K562 (cell line): ENCODE results near the gene SH3TC1. TPM values are rescaled to one million over a fixed set of nuclear protein-coding genes. Genes with fewer than 3 reads are reported as not detected.
A peak's percentile ranks its signal among the peaks of the same experiment; 100 is the strongest.

Experiments used
- HSF4 ChIP-seq: fragments of 250-450 bp; sonication (Bioruptor Pico); IDR thresholded peaks from 2 replicates; pipeline ENCODE4 v2.1.2; 2022; ENCODE audit warnings: mild to moderate bottlenecking, moderate library complexity, borderline replicate concordance
- JUND ChIP-seq, 2 experiments: IDR thresholded peaks; 2 replicates in 1 of 2; 3 replicates in 1 of 2; pipeline ENCODE4 v1.6.1; 2011; ENCODE audit warnings: borderline replicate concordance in 2 of 2, low read depth in 2 of 2, low read length in 2 of 2, improper control_type of control experiment in 1 of 2, missing biosample characterization in 1 of 2, missing genetic modification characterization in 1 of 2, missing genetic modification reagents in 1 of 2
- KAT7 ChIP-seq: sonication (generic); formaldehyde crosslinking; IDR thresholded peaks from 2 replicates; pipeline ENCODE4 v1.8.0; 2022; ENCODE audit warnings: missing genetic modification reagents, mild to moderate bottlenecking, borderline replicate concordance
- KLF16 ChIP-seq: IDR thresholded peaks from 2 replicates; pipeline ENCODE4 v1.6.1; 2016; ENCODE audit warnings: antibody characterized with exemption
- NCOA2 ChIP-seq, 2 experiments: fragments of 450-650 bp; IDR thresholded peaks; 2 replicates each; pipeline ENCODE4 v1.6.1; 2018; ENCODE audit warnings: mild to moderate bottlenecking in 2 of 2, moderate library complexity in 1 of 2; ENCODE audit not compliant: partially characterized antibody in 2 of 2
- RBM25 ChIP-seq: fragments of 200-400 bp; formaldehyde crosslinking; IDR thresholded peaks from 2 replicates; pipeline ENCODE4 v1.6.1; 2018; ENCODE audit warnings: low read length, low read depth, moderate library complexity; ENCODE audit not compliant: severe bottlenecking
- SMAD4 ChIP-seq: fragments of 250-450 bp; sonication (Bioruptor Pico); conservative IDR thresholded peaks from 2 replicates; pipeline ENCODE4 v1.8.0; 2021; ENCODE audit warnings: inconsistent platforms, mild to moderate bottlenecking, moderate library complexity
- YY1 ChIP-seq, 3 experiments: IDR thresholded peaks; 2 replicates each; pipeline ENCODE4 v1.6.1; 2011; ENCODE audit warnings: low read length in 2 of 3, mild to moderate bottlenecking in 2 of 3, moderate library complexity in 2 of 3, borderline replicate concordance in 1 of 3, control low read depth in 1 of 3, low read depth in 1 of 3; ENCODE audit not compliant: insufficient read depth in 3 of 3, insufficient replicate concordance in 2 of 3, control insufficient read depth in 1 of 3, insufficient read length in 1 of 3; ENCODE audit errors: extremely low read depth in 1 of 3
- ZBTB7A ChIP-seq: IDR thresholded peaks from 2 replicates; pipeline ENCODE4 v1.6.1; 2011; ENCODE audit warnings: low read depth, mild to moderate bottlenecking, low read length, moderate library complexity, borderline replicate concordance; ENCODE audit not compliant: control insufficient read depth
- ZNF695 ChIP-seq: fragments of 450-650 bp; formaldehyde crosslinking; IDR thresholded peaks from 2 replicates; pipeline ENCODE4 v1.4.0; 2020; ENCODE audit warnings: mild to moderate bottlenecking, moderate library complexity
- ZNF707 ChIP-seq: fragments of 250-450 bp; sonication (Bioruptor Pico); conservative IDR thresholded peaks from 2 replicates; pipeline ENCODE4 v1.8.0; 2022; ENCODE audit warnings: inconsistent platforms, mild to moderate bottlenecking, moderate library complexity
- polyA plus RNA-seq, 8 experiments: library from polyadenylated mRNA; depleted of rRNA in 4 of 8; stranded (reverse) in 5 of 8; unstranded in 3 of 8; fragments of >200 nt; fragmentation: Nextera tagmentation in 2 of 8; fragmentation: Illumina TruSeq in 1 of 8; extraction: Ambion mirVana in 2 of 8; extraction: Trizol in 1 of 8; gene quantifications; 2 replicates each; pipeline versions ENCODE4 v1.2.1 to v1.2.3, GENCODE V29; 2011 to 2014; ENCODE audit warnings: inconsistent platforms in 1 of 8, missing spikeins in 1 of 8
- total RNA-seq, 7 experiments: library from RNA; depleted of rRNA in 6 of 7; stranded (reverse); fragments of >200 nt in 6 of 7; fragmentation: Illumina TruSeq in 2 of 7; extraction: Trizol in 2 of 7; gene quantifications; 2 replicates each; pipeline versions ENCODE4 v1.2.1 to v1.2.3, GENCODE V29; 2011 to 2021; ENCODE audit warnings: low replicate concordance in 1 of 7
- TF ChIP-seq, protein P1 (sequence below), 2 experiments: fragments of 450-650 bp in 1 of 2; sonication (generic) in 1 of 2; formaldehyde crosslinking in 1 of 2; IDR thresholded peaks; 2 replicates each; pipeline versions ENCODE4 v1.7.1 to v1.9.0; 2016 to 2022; ENCODE audit warnings: inconsistent platforms in 1 of 2, mild to moderate bottlenecking in 1 of 2, missing genetic modification reagents in 1 of 2
- TF ChIP-seq, protein P2 (sequence below): sonication (generic); formaldehyde crosslinking; IDR thresholded peaks from 2 replicates; pipeline ENCODE4 v1.8.1; 2023; ENCODE audit warnings: mild to moderate bottlenecking, missing genetic modification reagents

SH3TC1 gene
- total and polyA plus RNA-seq, 9 of the 15 experiments (the other 6 are each of a cell fraction or from before 2014, with no cell fraction given) = 0.04 to 2.1 (median 0.48) TPM; not detected in 1

DNA sequence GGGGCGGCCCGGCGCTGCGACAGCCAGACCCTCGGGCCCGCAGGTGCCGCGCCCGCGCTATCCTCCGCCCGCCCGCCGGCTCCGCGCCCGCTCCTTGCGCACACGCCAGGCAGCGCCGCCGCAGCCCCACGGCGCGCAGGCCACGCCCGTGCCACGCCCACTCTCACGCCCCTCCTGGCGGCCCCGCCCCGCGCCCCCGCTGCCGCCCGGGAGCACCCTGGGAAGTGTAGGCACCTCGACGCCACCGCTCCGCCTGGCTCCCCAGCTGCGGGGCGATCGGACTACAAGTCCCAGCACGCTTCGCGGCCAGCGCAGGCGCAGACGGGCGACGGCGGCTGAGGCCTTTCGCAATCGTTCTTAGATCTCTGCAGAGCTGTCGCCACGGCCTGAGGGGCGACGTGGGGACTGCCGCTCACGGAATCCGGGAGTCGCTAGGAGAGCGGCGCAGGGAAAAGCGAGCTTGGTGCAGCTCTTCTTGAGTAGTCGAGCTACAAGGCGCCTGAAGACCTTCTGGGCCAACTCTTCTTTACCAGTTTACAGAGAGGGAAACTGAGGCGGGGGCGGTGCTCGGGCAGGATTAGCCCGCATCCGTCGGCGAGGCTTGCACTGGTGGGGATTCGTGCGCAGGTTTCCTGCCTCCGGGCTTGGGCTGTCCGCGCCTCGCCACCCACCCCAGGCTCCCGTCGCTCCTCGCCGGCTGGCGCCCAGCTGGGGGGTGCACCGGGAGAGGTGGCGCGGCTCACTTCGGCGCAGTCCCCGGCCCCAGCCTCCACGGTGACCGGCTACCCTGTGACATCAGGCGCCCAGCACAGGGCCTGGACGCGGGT, 40.2 kb upstream of the SH3TC1 start, which contains the start of gene ABLIM2 (continued):
- TF ChIP-seq, protein P1, sequence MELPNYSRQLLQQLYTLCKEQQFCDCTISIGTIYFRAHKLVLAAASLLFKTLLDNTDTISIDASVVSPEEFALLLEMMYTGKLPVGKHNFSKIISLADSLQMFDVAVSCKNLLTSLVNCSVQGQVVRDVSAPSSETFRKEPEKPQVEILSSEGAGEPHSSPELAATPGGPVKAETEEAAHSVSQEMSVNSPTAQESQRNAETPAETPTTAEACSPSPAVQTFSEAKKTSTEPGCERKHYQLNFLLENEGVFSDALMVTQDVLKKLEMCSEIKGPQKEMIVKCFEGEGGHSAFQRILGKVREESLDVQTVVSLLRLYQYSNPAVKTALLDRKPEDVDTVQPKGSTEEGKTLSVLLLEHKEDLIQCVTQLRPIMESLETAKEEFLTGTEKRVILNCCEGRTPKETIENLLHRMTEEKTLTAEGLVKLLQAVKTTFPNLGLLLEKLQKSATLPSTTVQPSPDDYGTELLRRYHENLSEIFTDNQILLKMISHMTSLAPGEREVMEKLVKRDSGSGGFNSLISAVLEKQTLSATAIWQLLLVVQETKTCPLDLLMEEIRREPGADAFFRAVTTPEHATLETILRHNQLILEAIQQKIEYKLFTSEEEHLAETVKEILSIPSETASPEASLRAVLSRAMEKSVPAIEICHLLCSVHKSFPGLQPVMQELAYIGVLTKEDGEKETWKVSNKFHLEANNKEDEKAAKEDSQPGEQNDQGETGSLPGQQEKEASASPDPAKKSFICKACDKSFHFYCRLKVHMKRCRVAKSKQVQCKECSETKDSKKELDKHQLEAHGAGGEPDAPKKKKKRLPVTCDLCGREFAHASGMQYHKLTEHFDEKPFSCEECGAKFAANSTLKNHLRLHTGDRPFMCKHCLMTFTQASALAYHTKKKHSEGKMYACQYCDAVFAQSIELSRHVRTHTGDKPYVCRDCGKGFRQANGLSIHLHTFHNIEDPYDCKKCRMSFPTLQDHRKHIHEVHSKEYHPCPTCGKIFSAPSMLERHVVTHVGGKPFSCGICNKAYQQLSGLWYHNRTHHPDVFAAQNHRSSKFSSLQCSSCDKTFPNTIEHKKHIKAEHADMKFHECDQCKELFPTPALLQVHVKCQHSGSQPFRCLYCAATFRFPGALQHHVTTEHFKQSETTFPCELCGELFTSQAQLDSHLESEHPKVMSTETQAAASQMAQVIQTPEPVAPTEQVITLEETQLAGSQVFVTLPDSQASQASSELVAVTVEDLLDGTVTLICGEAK (IDR thresholded peaks at IDR 0.05) = 0 out of 2 replicates have a peak, but pooled peaks have one; percentile 14
- TF ChIP-seq, protein P1 (CRISPR knock-in tag; IDR thresholded peaks at IDR 0.05) = no peak
- TF ChIP-seq KLF16 (no peak), KAT7 (CRISPR knock-in tag) (no peak), SMAD4 (CRISPR knock-in tag) (no peak), ZBTB7A (peak; percentile 33; the same call in 1 of the 2 replicates), YY1 (IDR thresholded peaks at IDR 0.05; ENCODE audit: borderline replicate concordance in 1 of 3, control insufficient read depth in 1 of 3, extremely low read depth in 1 of 3, insufficient read depth in 3 of 3, insufficient read length in 1 of 3, insufficient replicate concordance in 2 of 3, low read depth in 1 of 3, low read length in 2 of 3) (no peak), ZNF695 (CRISPR knock-in tag) (no peak), HSF4 (no peak), RBM25 (no peak), NCOA2 (IDR thresholded peaks at IDR 0.05; ENCODE audit: partially characterized antibody in 2 of 2) (no peak), JUND (IDR thresholded peaks at IDR 0.05; ENCODE audit: borderline replicate concordance, low read depth, low read length) (0 out of 2 replicates have a peak, but pooled peaks have one; percentile 26), JUND (tag; IDR thresholded peaks at IDR 0.05; ENCODE audit: borderline replicate concordance, low read depth, low read length) (peak; percentile 21; the same call in 1 of the 3 replicates), ZNF707 (CRISPR knock-in tag) (no peak)
- TF ChIP-seq, protein P2, sequence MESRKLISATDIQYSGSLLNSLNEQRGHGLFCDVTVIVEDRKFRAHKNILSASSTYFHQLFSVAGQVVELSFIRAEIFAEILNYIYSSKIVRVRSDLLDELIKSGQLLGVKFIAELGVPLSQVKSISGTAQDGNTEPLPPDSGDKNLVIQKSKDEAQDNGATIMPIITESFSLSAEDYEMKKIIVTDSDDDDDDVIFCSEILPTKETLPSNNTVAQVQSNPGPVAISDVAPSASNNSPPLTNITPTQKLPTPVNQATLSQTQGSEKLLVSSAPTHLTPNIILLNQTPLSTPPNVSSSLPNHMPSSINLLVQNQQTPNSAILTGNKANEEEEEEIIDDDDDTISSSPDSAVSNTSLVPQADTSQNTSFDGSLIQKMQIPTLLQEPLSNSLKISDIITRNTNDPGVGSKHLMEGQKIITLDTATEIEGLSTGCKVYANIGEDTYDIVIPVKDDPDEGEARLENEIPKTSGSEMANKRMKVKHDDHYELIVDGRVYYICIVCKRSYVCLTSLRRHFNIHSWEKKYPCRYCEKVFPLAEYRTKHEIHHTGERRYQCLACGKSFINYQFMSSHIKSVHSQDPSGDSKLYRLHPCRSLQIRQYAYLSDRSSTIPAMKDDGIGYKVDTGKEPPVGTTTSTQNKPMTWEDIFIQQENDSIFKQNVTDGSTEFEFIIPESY (CRISPR knock-in tag) = no peak
